Measurements from ENCODE around the gene HPS1. TPM values are rescaled to one million over a fixed set of nuclear protein-coding genes. Genes with fewer than 3 reads are reported as not detected.

The HPS1 gene
- total RNA-seq, 3 donors from 2014 or later (not counting 1 experiment from before 2014, with no cell fraction given): 92.4 to 103 (median 102) TPM

DNA sequence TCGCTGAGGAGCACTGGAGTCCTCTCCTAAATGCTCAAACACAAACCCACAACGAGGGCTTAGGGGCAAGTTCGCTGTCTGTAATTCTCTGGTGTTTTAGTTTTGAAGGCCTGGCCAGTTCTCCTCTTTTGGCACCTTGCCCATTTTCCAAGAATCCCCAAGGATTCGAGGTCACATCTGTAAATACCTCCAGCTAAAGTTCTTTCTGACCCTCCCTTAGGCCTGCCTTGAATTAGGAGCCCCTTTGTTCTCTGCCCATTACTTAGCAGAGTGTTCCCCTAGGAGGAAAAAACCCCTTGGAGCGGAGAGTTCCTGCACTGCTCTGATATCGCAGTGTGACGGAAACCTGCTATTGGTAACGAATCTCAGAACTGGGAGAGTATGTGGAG is 31.0 kb downstream of the HPS1 start:
- peak overlapping the region; percentile 38 to 96 for H3K27ac Mint-ChIP-seq
- peak overlapping the region; percentile 10 for H3K4me3 Mint-ChIP-seq
- Histone ChIP-seq H3K27me3 (ENCODE audit: control insufficient read depth, insufficient read depth, low read length) (no peaks in the 10 kb centered on the region), H3K9me3 (ENCODE audit: control insufficient read depth, insufficient read depth, low read length) (no peaks in the 10 kb centered on the region), H3K27ac (ENCODE audit: low read length) (peak overlapping the region; percentile 9), H3K4me1 (ENCODE audit: control insufficient read depth, insufficient read depth, low read length) (peaks cover 18% of the 10 kb centered on the region), H3K36me3 (ENCODE audit: control insufficient read depth, insufficient read depth, low read length) (peaks cover 31% of the 10 kb centered on the region), H3K4me3 (ENCODE audit: low read length) (no peak overlapping the region)
- peaks cover 7% of the 10 kb centered on the region for H3K36me3 Mint-ChIP-seq
- H3K27me3 Mint-ChIP-seq (ENCODE audit: low read depth in 2 of 2): no peaks in the 10 kb centered on the region
- DNase-seq (no peak), ATAC-seq (no peak)
- TF ChIP-seq, protein P1, sequence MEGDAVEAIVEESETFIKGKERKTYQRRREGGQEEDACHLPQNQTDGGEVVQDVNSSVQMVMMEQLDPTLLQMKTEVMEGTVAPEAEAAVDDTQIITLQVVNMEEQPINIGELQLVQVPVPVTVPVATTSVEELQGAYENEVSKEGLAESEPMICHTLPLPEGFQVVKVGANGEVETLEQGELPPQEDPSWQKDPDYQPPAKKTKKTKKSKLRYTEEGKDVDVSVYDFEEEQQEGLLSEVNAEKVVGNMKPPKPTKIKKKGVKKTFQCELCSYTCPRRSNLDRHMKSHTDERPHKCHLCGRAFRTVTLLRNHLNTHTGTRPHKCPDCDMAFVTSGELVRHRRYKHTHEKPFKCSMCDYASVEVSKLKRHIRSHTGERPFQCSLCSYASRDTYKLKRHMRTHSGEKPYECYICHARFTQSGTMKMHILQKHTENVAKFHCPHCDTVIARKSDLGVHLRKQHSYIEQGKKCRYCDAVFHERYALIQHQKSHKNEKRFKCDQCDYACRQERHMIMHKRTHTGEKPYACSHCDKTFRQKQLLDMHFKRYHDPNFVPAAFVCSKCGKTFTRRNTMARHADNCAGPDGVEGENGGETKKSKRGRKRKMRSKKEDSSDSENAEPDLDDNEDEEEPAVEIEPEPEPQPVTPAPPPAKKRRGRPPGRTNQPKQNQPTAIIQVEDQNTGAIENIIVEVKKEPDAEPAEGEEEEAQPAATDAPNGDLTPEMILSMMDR (IDR thresholded peaks at IDR 0.05): no peak
- peaks cover 12 to 23% of the 10 kb centered on the region in 2 donors for H3K4me1 Mint-ChIP-seq
- intact Hi-C loops (cut with micrococcal nuclease): no loop called here
- WGBS (ENCODE audit: insufficient coverage): 92% methylated on average over 8 of the region's 8 CpGs
- no peaks in the 10 kb centered on the region for H3K9me3 Mint-ChIP-seq

DNA sequence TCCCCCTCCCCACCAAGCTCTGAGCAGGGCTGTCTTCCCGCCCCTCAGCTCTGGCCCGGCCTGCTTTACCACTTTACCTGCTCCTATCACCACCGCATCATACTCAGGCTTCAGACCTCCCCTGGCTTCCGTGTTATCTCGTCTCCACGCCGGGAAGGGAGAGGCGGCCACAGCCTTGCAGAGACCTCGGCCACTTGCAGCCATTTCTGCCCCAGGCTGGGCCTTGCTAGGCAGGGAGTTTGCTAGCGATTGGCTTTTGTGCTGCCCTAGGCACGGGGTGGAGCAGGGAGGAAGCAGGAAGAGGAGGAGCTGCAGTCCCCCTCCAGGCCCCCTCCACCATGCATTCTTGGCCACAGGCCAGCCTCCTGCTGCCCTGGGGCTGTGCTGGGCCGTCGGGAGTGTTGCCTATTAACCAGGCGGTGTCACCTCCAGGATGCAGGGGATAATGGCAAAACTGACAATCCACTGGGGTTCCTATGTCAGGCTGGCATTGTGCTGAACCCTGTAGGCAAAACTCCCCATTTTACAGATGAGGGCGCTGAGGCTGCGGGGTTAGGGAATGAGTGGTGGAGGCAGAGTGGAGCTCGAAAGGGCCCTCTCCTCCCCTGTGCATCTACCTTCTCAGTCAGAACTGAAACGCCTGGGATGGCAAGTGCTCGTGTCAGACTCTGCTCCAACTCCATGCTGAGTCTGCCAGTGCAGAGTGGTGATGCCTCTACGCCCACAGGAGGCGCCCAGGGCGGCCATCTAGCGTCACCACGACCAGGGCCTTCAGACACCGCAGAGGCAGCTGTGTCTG is 31.6 kb downstream of the HPS1 start, which contains the start of gene PYROXD2:
Gene PYROXD2 (minus strand): TSS at position 251 of the 799 bp plus-strand sequence. CDS start 47 bp downstream, at position 204.
- H3K27ac Mint-ChIP-seq: peak within 1 kb of the TSS; percentile 83 to 96
- peak within 1 kb of the TSS; percentile 54 for H3K4me3 ChIP-seq (ENCODE audit: low read length)
- H3K9me3 ChIP-seq (ENCODE audit: control insufficient read depth, insufficient read depth, low read length): no peaks in the 10 kb centered on the region
- ATAC-seq (peak; percentile 71 to 94 (median 93)), DNase-seq (peak; percentile 41 to 81)
- H3K27me3 Mint-ChIP-seq (ENCODE audit: low read depth in 2 of 2): no peaks in the 10 kb centered on the region
- peaks cover 12 to 23% of the 10 kb centered on the region in 2 donors for H3K4me1 Mint-ChIP-seq
- TF ChIP-seq, protein P1 (IDR thresholded peaks at IDR 0.05): no peak
- 40% methylated on average over 25 of the region's 25 CpGs for WGBS (ENCODE audit: insufficient coverage)
- peaks cover 18% of the 10 kb centered on the region for H3K4me1 ChIP-seq (ENCODE audit: control insufficient read depth, insufficient read depth, low read length)
- H3K4me3 Mint-ChIP-seq: peak within 1 kb of the TSS; percentile 98
- H3K36me3 ChIP-seq (ENCODE audit: control insufficient read depth, insufficient read depth, low read length): peaks cover 30% of the 10 kb centered on the region
- no peaks in the 10 kb centered on the region for H3K9me3 Mint-ChIP-seq
- peaks cover 7% of the 10 kb centered on the region for H3K36me3 Mint-ChIP-seq
- intact Hi-C loops (cut with micrococcal nuclease): no loop called here
- peak within 1 kb of the TSS; percentile 53 for H3K27ac ChIP-seq (ENCODE audit: low read length)
- H3K27me3 ChIP-seq (ENCODE audit: control insufficient read depth, insufficient read depth, low read length): no peaks in the 10 kb centered on the region

GRCh38 chr10:98414578-98414931 is 32.2 kb downstream of the HPS1 start:
- intact Hi-C loops (cut with micrococcal nuclease): no loop called here
- H3K36me3 ChIP-seq (ENCODE audit: control insufficient read depth, insufficient read depth, low read length): peaks cover 24% of the 10 kb centered on the region
- Mint-ChIP-seq H3K36me3 (peaks cover 2% of the 10 kb centered on the region), H3K4me1 (peaks cover 12 to 23% of the 10 kb centered on the region in 2 donors), H3K27me3 (ENCODE audit: low read depth in 2 of 2) (no peaks in the 10 kb centered on the region), H3K4me3 (peak overlapping the region; percentile 98), H3K27ac (peak overlapping the region; percentile 83 to 96), H3K9me3 (no peaks in the 10 kb centered on the region)
- no peaks in the 10 kb centered on the region for H3K9me3 ChIP-seq (ENCODE audit: control insufficient read depth, insufficient read depth, low read length)
- 40% methylated on average over 2 of the region's 3 CpGs for WGBS (ENCODE audit: insufficient coverage)
- peaks cover 18% of the 10 kb centered on the region for H3K4me1 ChIP-seq (ENCODE audit: control insufficient read depth, insufficient read depth, low read length)
- no peaks in the 10 kb centered on the region for H3K27me3 ChIP-seq (ENCODE audit: control insufficient read depth, insufficient read depth, low read length)
- peak in 1 of 3 donors; percentile 2 for ATAC-seq
- peak overlapping the region; percentile 53 for H3K27ac ChIP-seq (ENCODE audit: low read length)
- TF ChIP-seq, protein P1 (IDR thresholded peaks at IDR 0.05): no peak
- peak overlapping the region; percentile 54 for H3K4me3 ChIP-seq (ENCODE audit: low read length)
- no peak for DNase-seq

Measured in natural killer cell (primary cell).